ENCODE data around the gene PLA2G2C.
"Not testable (repeated sequence)": the region's sequence is repeated elsewhere in the genome, so short reads cannot be mapped to it uniquely, and the experiment has no call there.

Gene PLA2G2C

GRCh38 chr1:20185834-20186782 is at the start of gene PLA2G2C, which contains the start of gene UBXN10:
PLA2G2C (minus strand) TSS chr1:20186518; CDS start chr1:20177363, 9,155 bp downstream.
UBXN10 (plus strand) TSS chr1:20186096; CDS start chr1:20190562, 4,466 bp downstream.
- DNase-seq: no peak

GRCh38 chr1:20234788-20235535 is 48.6 kb upstream of the PLA2G2C start:
- no peak for DNase-seq

GRCh38 chr1:20233866-20234265 is 47.5 kb upstream of the PLA2G2C start:
- DNase-seq: no peak

GRCh38 chr1:20233394-20233793 is 47.1 kb upstream of the PLA2G2C start:
- no peak for DNase-seq

- DNase-seq: not testable (repeated sequence)
These were observed 46.2 kb upstream of the PLA2G2C start for GRCh38 chr1:20232564-20232963.

GRCh38 chr1:20229171-20229570 is 42.9 kb upstream of the PLA2G2C start:
- DNase-seq: no peak

GRCh38 chr1:20228314-20228825 is 42.1 kb upstream of the PLA2G2C start:
- DNase-seq: no peak

GRCh38 chr1:20227704-20228103 is 41.4 kb upstream of the PLA2G2C start:
- DNase-seq: no peak

GRCh38 chr1:20224546-20224945 is 38.2 kb upstream of the PLA2G2C start:
- DNase-seq: no peak

- DNase-seq: no peak
These were observed 37.5 kb upstream of the PLA2G2C start for GRCh38 chr1:20223551-20224419.

GRCh38 chr1:20223106-20223505 is 36.8 kb upstream of the PLA2G2C start:
- DNase-seq: no peak

GRCh38 chr1:20220036-20220435 is 33.7 kb upstream of the PLA2G2C start:
- DNase-seq: no peak

- not testable (repeated sequence) for DNase-seq
These were observed 32.7 kb upstream of the PLA2G2C start for GRCh38 chr1:20219053-20219452.

GRCh38 chr1:20216574-20216973 is 30.3 kb upstream of the PLA2G2C start:
- DNase-seq: peak; percentile 18

GRCh38 chr1:20215716-20216115 is 29.4 kb upstream of the PLA2G2C start:
- no peak for DNase-seq

- peak; percentile 32 for DNase-seq
These were observed 26.5 kb upstream of the PLA2G2C start for GRCh38 chr1:20212685-20213331.

- DNase-seq: no peak
These were observed 25.9 kb upstream of the PLA2G2C start for GRCh38 chr1:20212085-20212684.

- DNase-seq: no peak
These were observed 25.2 kb upstream of the PLA2G2C start for GRCh38 chr1:20211511-20211931.

- no peak for DNase-seq
These were observed 24.6 kb upstream of the PLA2G2C start for GRCh38 chr1:20210736-20211460.

- DNase-seq: no peak
These were observed 23.2 kb upstream of the PLA2G2C start for GRCh38 chr1:20209471-20209870.

GRCh38 chr1:20207546-20207945 is 21.2 kb upstream of the PLA2G2C start:
- no peak for DNase-seq
